ENCODE data around the gene TSPAN31.
"Not testable (repeated sequence)": the region's sequence is repeated elsewhere in the genome, so short reads cannot be mapped to it uniquely, and the experiment has no call there.

TSPAN31 gene

DNA sequence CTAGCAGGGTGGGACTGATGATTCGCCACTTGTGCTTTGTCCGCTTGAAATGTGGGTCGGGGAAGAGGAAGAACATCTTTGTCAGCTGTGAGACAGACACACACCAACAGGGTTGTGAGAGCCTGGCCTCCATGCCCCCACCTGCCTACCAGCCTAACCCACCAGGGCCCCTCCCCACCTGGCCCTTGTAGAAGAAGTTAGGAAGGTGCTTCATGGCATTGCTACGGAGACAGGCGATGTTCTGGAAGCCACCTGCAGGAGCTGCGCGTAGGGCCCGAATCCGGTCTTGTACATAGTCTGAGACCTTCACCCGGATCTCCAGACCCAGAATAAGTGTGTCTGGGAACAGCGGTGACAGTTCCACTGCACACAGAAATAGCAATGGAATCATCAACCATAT lies 24.8 kb downstream of the TSPAN31 start:
- no peak for FAIRE-seq

DNA sequence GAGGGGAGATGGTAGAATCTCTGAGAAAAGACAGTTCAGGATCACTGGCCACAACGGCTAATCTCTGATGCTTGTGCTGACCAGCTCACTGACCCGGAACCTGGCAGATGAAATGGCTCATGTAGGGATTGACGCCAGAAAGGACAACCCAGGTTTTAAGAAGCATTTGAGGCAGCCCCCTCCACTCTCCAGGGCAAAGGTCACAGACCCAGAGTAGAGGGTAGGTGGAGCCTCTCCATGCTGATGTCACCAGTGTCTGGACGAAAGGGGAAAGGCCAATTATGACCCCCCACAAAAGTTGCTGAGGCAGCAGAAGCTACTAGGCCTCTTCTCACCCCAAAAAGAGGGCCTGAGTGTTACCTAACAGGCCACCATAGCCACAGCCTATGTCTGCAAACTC lies 25.9 kb downstream of the TSPAN31 start:
- FAIRE-seq: no peak

DNA sequence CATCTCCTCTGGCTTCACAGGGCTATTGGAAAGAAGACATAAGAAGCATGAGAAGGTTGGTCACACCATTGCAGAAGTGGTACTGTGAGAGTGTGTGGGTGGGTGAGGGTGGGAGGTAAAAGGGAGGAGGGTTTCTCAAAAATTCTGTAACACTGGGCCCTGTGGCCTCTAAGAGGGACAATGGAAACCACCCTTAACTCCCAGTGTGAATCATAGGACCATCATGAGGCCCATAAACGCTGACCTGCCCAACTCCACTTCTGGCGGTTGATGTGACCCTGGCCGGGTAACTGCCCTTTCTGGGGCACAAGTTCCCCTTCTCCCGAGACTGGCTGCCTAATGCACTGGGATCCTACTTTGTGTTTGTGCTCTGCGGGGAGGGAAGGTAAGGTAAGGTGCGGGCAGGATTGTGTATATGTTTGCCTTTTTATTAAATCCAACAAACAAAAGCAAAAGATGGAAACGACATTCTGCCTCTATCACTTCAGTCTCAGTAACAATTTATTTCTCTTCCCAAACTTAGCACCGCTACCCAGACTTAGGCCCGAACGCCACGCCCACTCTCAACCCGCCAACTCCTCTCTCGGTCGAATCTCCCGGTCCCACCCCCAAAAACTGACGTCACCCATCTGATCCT lies 26.5 kb downstream of the TSPAN31 start:
- FAIRE-seq: no peak

- no peak for FAIRE-seq
Measured at GRCh38 chr12:57771873-57772428, 27.1 kb downstream of the TSPAN31 start, which contains the start of gene METTL1. METTL1 (minus strand) TSS chr12:57772105; CDS start chr12:57772083, 22 bp downstream.

DNA sequence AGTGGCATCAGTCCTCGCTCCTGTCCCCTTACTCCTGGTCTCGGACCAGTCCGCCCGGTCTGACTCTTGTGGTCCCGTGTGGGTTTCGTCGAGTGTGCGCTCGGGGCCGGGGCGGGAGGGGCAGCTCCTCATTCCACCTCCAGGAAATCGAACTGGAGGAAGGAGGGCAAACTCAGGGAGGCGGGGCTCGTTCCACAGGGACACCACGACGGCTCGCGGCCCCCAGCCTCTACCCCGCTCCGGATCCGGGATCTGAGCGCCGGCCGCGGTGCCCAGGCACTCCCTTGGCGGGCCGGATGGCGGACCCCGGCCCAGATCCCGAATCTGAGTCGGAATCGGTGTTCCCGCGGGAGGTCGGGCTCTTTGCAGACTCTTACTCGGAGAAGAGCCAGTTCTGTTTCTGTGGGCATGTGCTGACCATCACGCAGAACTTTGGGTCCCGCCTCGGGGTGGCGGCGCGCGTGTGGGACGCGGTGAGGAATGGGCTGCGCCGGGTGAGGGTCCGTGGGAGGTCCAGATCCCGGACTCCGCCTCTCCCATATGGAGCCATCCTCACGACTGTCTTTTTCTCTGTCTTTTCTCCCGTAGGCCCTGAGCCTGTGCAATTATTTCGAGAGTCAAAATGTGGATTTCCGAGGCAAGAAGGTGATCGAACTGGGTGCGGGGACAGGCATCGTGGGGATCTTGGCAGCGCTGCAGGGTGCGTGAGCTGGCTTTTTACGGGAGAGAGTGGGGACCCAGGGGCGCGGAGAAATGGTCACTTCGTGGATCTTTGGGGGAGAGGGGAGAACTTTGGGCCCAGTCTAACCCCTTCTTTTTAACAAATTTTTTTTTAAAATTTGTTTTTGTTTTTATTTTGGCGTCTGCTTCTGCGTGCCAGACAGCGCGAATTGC lies 27.8 kb downstream of the TSPAN31 start, which contains the start of gene EEF1AKMT3:
EEF1AKMT3 (plus strand) TSS at position 186 of the 894 bp plus-strand sequence; CDS start at position 297, 111 bp downstream.
- FAIRE-seq: no peak

- FAIRE-seq: not testable (repeated sequence)
Measured at GRCh38 chr12:57774634-57775033, 29.8 kb downstream of the TSPAN31 start.

DNA sequence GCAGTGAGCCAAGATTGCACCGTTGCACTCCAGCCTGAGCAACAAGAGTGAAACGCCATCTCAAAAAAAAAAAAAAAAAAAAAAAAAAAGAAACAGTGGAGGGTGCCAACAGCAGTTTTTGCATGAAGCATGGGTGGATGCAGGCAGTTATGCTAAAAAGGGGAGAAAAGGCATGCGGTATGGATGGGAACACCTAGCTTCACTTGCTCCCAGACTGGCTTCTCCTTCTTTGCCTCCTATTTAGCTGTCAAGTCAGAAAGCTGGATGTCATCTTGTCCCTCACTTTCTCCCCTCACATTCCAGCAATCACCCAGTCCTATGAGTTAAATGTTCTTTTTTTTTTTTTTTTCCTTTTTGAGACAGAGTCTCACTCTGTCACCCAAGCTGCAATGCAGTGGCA lies 30.2 kb downstream of the TSPAN31 start:
- no peak for FAIRE-seq

DNA sequence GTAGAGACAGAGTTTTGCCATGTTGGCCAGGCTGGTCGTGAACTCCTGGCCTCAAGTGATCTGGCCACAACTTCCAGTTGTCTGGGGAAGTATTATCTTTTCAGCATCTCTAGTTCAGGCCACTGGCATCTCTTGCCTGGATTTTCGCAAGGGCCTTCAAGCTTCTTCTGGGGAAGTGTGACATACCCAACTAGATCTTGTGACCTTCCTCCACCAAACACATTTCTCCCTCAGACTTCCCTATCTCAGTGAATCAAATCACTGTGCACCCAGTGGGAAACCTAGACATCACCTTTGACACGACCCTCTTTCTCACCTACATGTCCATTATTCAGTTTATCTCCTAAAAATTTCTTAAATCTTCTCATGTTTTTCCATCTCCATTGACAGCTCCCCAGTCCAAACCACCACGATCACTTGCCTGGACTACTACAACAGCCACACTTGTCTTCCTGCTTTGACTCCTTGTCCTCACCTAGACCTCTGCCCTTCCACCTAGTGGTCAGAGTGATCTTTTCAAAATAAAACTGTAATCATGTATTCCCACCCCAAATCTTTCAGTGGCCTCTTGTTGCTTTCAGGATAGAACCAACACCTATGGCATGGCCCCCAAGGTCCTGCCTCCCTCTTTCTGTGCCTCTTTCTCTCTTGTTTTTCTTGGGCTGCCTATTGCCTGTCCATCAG lies 30.9 kb downstream of the TSPAN31 start:
- no peak for FAIRE-seq

DNA sequence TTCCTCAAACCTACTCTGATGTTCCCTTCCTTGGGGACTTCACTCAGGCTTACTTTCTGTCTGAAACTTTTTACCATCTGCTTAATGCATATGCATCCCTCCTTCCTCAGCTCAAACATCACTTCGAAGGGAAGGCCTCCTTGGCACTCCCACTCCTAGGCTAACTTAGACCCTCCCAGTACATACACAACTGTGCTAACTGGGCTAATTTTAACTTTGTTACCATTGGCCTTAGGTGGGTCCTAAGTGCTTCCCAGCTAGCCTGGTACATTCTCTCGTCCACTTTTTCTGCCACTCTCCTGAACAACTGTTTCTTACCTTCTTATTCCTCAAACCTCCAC lies 31.4 kb downstream of the TSPAN31 start:
- no peak for FAIRE-seq

DNA sequence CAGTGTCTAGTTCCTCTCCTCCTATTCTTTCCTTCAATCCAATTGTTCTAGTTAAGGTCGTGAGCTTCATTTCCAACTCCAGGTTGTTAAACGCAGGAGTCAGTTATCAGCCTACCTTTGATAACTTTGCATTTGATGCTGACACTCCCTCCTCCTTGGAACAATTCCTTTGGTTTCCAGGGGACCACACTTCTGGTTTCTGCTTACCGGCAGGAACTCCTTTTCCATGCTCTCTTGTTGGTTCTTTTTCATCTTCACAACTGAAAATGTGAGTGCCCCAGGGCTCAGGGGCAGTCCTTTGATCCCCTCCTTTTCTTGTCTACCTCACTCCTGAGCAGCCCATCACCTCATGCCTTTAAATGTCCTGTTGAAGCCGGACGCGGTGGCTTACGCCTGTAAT lies 32.5 kb downstream of the TSPAN31 start:
- no peak for FAIRE-seq

DNA sequence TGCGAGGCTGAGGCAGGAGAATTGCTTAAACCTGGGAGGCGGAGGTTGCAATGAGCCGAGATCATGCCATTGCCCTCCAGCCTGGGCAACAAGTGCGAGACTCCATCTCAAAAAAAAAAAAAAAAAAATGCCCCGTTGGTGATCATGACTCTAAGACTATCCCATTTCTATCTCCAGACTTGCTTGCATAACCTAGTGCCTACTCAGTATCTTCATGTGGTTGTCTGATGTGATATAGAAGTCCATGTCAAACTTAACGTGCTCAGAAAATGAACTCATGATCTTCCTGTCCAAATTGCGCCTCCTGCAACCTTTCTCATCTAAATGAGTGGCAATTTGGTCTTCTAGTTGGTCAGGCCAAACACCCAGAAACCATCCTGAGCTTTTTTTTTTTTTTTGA lies 33.1 kb downstream of the TSPAN31 start:
- FAIRE-seq: no peak

DNA sequence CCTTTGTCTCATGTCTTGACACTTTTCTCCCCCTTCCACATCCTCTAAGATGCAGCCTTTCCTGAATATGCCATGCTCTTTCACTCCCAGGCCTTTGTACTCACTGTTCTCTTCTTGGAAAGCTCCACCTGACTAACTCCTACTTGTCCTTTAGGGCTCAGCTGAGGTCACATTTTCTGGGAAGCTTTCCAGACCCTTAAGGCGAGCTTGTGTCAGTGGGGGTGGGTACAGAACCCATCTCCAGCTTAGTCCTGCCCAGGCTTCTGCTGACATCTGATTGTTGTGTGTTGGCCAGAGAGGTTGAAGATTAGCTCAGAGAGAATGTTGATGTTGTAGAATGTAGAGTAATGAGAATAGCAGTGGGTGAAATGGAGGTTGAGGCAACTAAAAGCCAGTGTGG lies 34.9 kb downstream of the TSPAN31 start:
- no peak for FAIRE-seq

- no peak for FAIRE-seq
Measured at GRCh38 chr12:57780284-57780897, 35.6 kb downstream of the TSPAN31 start.

- no peak for FAIRE-seq
Measured at GRCh38 chr12:57781244-57781643, 36.4 kb downstream of the TSPAN31 start.

- FAIRE-seq: no peak
Measured at GRCh38 chr12:57781801-57782200, 37.0 kb downstream of the TSPAN31 start.

GRCh38 chr12:57782243-57782607 lies 37.4 kb downstream of the TSPAN31 start:
- FAIRE-seq: no peak

DNA sequence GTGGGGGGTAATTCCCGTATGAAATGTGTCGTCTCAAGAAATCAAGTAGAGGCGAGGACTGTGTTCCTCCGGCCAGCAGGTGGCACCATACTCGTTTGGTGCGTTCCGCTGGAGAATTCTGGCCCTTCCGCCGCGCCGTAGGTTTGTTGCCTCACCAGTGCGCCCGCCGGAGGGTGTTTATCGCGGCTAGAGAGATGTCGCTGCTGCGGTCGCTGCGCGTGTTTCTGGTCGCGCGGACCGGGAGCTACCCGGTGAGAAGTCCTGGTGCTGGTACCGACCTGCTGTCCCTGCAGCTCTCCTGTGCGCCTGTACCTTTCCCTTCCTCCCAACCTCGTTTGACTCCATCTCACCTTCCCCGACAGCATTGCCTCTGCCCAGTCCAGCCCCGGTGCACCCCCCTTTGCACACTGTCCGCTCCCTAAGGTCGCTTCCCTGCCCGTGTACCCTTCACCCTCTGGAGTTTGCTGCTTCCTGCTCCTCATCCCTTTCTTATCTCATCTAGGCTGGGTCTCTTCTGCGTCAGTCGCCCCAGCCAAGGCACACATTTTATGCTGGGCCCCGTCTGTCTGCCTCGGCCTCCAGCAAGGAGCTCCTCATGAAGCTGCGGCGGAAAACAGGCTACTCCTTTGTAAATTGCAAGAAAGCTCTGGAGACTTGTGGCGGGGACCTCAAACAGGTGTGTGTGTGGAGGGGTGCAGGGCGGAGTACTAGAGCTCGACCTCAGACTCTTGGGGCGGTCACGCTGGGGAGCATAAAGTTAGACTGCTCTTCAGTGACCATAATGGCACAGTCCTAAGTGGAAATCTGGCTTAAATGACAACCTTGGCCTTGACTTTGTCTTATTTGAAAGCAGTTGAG lies 38.0 kb downstream of the TSPAN31 start, which contains the start of gene TSFM:
TSFM (plus strand) TSS at position 180 of the 858 bp plus-strand sequence; CDS start at position 195, 15 bp downstream.
- FAIRE-seq: no peak

DNA sequence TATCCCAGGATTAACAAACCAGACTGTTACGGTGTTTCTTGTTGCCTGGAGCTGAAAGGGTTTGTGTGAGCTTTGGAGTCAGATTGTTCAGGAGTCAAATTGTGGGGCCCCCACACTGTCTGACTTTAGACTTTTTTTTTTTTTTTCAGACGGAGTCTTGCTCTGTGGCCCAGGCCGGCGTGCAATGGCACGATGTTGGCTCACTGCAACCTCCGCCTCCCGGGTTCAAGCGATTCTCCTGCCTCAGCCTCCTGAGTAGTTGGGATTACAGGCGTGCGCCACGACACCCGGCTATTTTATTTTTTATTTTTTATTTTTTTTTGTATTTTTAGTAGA lies 38.6 kb downstream of the TSPAN31 start:
- no peak for FAIRE-seq

DNA sequence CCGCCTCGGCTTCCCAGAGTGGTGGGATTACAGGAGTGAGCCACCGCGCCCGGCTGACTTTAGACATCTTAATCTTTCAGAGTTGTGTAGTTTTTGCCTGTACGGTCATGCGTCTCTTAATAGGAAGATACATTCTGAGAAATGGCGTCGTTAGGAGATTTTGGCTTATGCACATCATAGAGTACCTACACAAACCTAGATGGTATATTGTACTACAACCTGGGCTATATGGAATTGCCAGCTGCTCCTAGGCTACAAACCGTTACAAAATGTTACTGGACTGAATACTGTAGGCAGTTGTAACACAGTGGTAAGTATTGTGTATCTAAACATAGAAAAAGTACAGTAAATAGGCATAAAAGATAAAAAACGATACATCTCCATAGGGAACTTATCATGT lies 39.0 kb downstream of the TSPAN31 start:
- no peak for FAIRE-seq

GRCh38 chr12:57793920-57794319 lies 49.1 kb downstream of the TSPAN31 start:
- no peak for FAIRE-seq

DNA sequence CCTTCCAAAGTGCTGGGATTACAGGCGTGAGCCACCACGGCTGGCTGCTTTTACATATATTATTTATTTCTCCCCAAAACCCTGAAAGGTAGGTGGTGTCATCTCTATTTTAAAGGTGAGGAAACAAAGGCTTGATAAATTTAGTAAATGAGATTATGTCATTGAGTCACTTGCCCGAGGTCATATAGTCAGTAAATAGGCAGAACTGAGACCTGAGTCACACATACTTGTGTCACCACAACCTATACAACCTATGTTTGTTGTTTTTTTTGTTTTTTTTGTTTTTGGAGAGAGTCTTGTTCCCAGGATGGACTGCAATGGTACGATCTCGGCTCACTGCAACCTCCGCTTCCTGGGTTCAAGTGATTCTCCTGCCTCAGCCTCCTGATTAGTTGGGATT lies 50.5 kb downstream of the TSPAN31 start:
- no peak for FAIRE-seq

GRCh38 chr12:57796996-57797395 lies 52.2 kb downstream of the TSPAN31 start:
- FAIRE-seq: no peak
